ENCODE results near the gene ENDOV. TPM values are rescaled to one million over a fixed set of nuclear protein-coding genes. Genes with fewer than 3 reads are reported as not detected.

The ENDOV gene
- total RNA-seq, 1 experiment from 2014 or later, result 33.2 TPM

DNA sequence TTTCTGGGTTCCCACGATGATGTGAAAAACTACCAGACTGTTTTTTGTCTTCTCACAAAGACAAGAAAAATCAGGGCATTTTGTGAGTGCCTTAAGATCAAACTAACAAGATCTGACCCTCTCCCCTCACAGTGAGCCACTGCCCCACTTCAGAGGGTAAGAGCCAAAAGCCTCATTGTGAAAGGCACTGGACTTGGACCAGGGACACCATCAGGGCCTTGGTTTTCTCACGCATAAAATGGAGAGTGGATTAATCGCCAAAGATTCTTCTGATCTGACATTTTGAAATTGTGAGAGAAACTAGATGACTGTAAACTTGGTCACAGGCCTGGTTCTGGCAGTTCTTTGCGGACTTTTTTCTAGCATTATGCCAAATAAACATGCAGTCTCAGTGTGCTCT, 21.0 kb upstream of the ENDOV start:
- Mint-ChIP-seq H3K4me1 (ENCODE audit: low read depth, unreplicated experiment) (no peaks in the 10 kb centered on the region), H3K27ac (ENCODE audit: unreplicated experiment) (no peak overlapping the region), H3K4me3 (ENCODE audit: low read depth, unreplicated experiment) (no peak overlapping the region), H3K36me3 (ENCODE audit: insufficient read depth, unreplicated experiment) (peaks cover 27% of the 10 kb centered on the region), H3K9me3 (ENCODE audit: low read depth, unreplicated experiment) (no peaks in the 10 kb centered on the region), H3K27me3 (ENCODE audit: unreplicated experiment) (no peaks in the 10 kb centered on the region)
- no peak for DNase-seq
- no peak for TF ChIP-seq CTCF (IDR thresholded peaks at IDR 0.05; ENCODE audit: unreplicated experiment)
- CTCF ChIA-PET, result no interaction called here
- intact Hi-C loops (cut with micrococcal nuclease; ENCODE audit: unreplicated experiment), result no loop called here
- no TSS peak for BruUV-seq (replicated peaks)

GRCh38 chr17:80394629-80395216, 20.2 kb upstream of the ENDOV start:
- DNase-seq, result no peak
- H3K9me3 Mint-ChIP-seq (ENCODE audit: low read depth, unreplicated experiment), result no peaks in the 10 kb centered on the region
- H3K27me3 Mint-ChIP-seq (ENCODE audit: unreplicated experiment), result no peaks in the 10 kb centered on the region
- H3K36me3 Mint-ChIP-seq (ENCODE audit: insufficient read depth, unreplicated experiment), result peaks cover 20% of the 10 kb centered on the region
- intact Hi-C loops (cut with micrococcal nuclease; ENCODE audit: unreplicated experiment), result no loop called here
- CTCF ChIA-PET, result no interaction called here
- no peak for TF ChIP-seq CTCF (IDR thresholded peaks at IDR 0.05; ENCODE audit: unreplicated experiment)
- no peaks in the 10 kb centered on the region for H3K4me1 Mint-ChIP-seq (ENCODE audit: low read depth, unreplicated experiment)
- H3K4me3 Mint-ChIP-seq (ENCODE audit: low read depth, unreplicated experiment), result no peak overlapping the region
- H3K27ac Mint-ChIP-seq (ENCODE audit: unreplicated experiment), result no peak overlapping the region
- TSS peak; percentile 21 for BruUV-seq (replicated peaks)

- no peak for TF ChIP-seq CTCF (IDR thresholded peaks at IDR 0.05; ENCODE audit: unreplicated experiment)
- CTCF ChIA-PET, result no interaction called here
- DNase-seq, result no peak
- Mint-ChIP-seq H3K27me3 (ENCODE audit: unreplicated experiment) (no peaks in the 10 kb centered on the region), H3K4me1 (ENCODE audit: low read depth, unreplicated experiment) (no peaks in the 10 kb centered on the region), H3K27ac (ENCODE audit: unreplicated experiment) (no peak overlapping the region), H3K4me3 (ENCODE audit: low read depth, unreplicated experiment) (no peak overlapping the region), H3K36me3 (ENCODE audit: insufficient read depth, unreplicated experiment) (peaks cover 21% of the 10 kb centered on the region), H3K9me3 (ENCODE audit: low read depth, unreplicated experiment) (no peaks in the 10 kb centered on the region)
- BruUV-seq (replicated peaks), result no TSS peak
- intact Hi-C loops (cut with micrococcal nuclease; ENCODE audit: unreplicated experiment), result no loop called here
Measured at GRCh38 chr17:80395402-80396151, 19.4 kb upstream of the ENDOV start.

GRCh38 chr17:80396157-80397033, 18.6 kb upstream of the ENDOV start:
- Mint-ChIP-seq H3K36me3 (ENCODE audit: insufficient read depth, unreplicated experiment) (peaks cover 21% of the 10 kb centered on the region), H3K9me3 (ENCODE audit: low read depth, unreplicated experiment) (no peaks in the 10 kb centered on the region), H3K4me1 (ENCODE audit: low read depth, unreplicated experiment) (no peaks in the 10 kb centered on the region), H3K4me3 (ENCODE audit: low read depth, unreplicated experiment) (no peak overlapping the region), H3K27me3 (ENCODE audit: unreplicated experiment) (no peaks in the 10 kb centered on the region), H3K27ac (ENCODE audit: unreplicated experiment) (peak overlapping the region; percentile 31)
- BruUV-seq (replicated peaks), result no TSS peak
- TF ChIP-seq CTCF (IDR thresholded peaks at IDR 0.05; ENCODE audit: unreplicated experiment), result no peak
- DNase-seq, result no peak
- CTCF ChIA-PET, result no interaction called here
- intact Hi-C loops (cut with micrococcal nuclease; ENCODE audit: unreplicated experiment), result no loop called here
